Immature natural killer cell (primary cell): ENCODE data around the gene REX1BD. TPM values are rescaled to one million over a fixed set of nuclear protein-coding genes. Genes with fewer than 3 reads are reported as not detected.
A peak's percentile ranks its signal among the peaks of the same experiment; 100 is the strongest.

ENCODE experiments used
- DNase-seq, 3 donors: peaks; one replicate each; pipeline ENCODE4 v3.0.0; 2022; ENCODE audit warnings: mixed read lengths in 1 of 3
- H3K27ac Mint-ChIP-seq, 6 donors: one replicate each; pipeline ENCODE4 v1.8.0; 2020; ENCODE audit warnings: mixed read lengths in 6 of 6, mild to moderate bottlenecking in 5 of 6, inconsistent platforms in 4 of 6, moderate library complexity in 3 of 6
- H3K27me3 Mint-ChIP-seq, 3 donors: one replicate each; pipeline ENCODE4 v1.8.0; 2020 to 2021; ENCODE audit warnings: low read depth in 3 of 3, mild to moderate bottlenecking in 3 of 3, mixed read lengths in 3 of 3, moderate library complexity in 3 of 3, inconsistent platforms in 1 of 3
- H3K36me3 Mint-ChIP-seq, 3 donors: one replicate each; pipeline ENCODE4 v1.8.0; 2020; ENCODE audit warnings: mixed read lengths in 3 of 3, inconsistent platforms in 2 of 3, mild to moderate bottlenecking in 2 of 3
- H3K4me1 Mint-ChIP-seq, 2 donors: one replicate each; pipeline ENCODE4 v1.8.0; 2020; ENCODE audit warnings: inconsistent platforms in 2 of 2, mild to moderate bottlenecking in 2 of 2, mixed read lengths in 2 of 2, moderate library complexity in 1 of 2
- H3K4me3 Mint-ChIP-seq, 5 donors: one replicate each; pipeline ENCODE4 v1.8.0; 2020; ENCODE audit warnings: mild to moderate bottlenecking in 5 of 5, mixed read lengths in 5 of 5, inconsistent platforms in 3 of 5, moderate library complexity in 3 of 5
- H3K9me3 Mint-ChIP-seq, 6 donors: one replicate each; pipeline ENCODE4 v1.8.0; 2020; ENCODE audit warnings: mild to moderate bottlenecking in 6 of 6, mixed read lengths in 6 of 6, inconsistent platforms in 4 of 6, moderate library complexity in 3 of 6
- polyA plus RNA-seq, 3 donors: library from polyadenylated mRNA; unstranded; fragments of 300-500 nt; fragmentation: Illumina TruSeq; gene quantifications; one replicate each; pipeline ENCODE4 v1.2.3, GENCODE V29; 2021

The REX1BD gene
- polyA plus RNA-seq, 3 donors from 2014 or later = 123 to 175 (median 146) TPM

DNA sequence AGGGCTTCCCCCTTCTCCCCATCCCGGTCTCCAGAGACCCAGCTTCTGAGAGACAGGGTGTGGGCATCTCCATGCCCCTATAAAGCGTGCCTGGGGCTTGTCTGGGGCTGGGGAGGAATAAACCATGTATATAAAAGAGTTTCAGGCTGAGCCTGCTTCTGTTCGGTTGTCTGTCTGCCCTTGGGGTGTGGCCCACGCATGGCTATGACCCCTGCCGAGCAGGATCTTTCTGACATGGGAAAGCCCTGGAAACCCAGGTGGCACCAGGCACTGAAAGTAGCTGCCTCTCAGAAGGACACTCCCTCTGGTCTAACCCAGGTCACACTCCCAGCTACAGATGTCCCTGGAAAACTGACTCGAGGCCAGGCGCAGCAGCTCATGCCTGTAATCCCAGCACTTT is 32.3 kb downstream of the REX1BD start:
- no peak overlapping the region for H3K27ac Mint-ChIP-seq
- DNase-seq = no peak
- H3K4me1 Mint-ChIP-seq = no peaks in the 10 kb centered on the region
- H3K4me3 Mint-ChIP-seq = no peak overlapping the region
- no peaks in the 10 kb centered on the region for H3K9me3 Mint-ChIP-seq
- H3K36me3 Mint-ChIP-seq = no peaks in the 10 kb centered on the region
- peaks cover 7 to 12% (median 12%) of the 10 kb centered on the region in 3 donors for H3K27me3 Mint-ChIP-seq

GRCh38 chr19:18626906-18627305 is 38.3 kb downstream of the REX1BD start:
- no peak for DNase-seq
- H3K27ac Mint-ChIP-seq = no peak overlapping the region

DNA sequence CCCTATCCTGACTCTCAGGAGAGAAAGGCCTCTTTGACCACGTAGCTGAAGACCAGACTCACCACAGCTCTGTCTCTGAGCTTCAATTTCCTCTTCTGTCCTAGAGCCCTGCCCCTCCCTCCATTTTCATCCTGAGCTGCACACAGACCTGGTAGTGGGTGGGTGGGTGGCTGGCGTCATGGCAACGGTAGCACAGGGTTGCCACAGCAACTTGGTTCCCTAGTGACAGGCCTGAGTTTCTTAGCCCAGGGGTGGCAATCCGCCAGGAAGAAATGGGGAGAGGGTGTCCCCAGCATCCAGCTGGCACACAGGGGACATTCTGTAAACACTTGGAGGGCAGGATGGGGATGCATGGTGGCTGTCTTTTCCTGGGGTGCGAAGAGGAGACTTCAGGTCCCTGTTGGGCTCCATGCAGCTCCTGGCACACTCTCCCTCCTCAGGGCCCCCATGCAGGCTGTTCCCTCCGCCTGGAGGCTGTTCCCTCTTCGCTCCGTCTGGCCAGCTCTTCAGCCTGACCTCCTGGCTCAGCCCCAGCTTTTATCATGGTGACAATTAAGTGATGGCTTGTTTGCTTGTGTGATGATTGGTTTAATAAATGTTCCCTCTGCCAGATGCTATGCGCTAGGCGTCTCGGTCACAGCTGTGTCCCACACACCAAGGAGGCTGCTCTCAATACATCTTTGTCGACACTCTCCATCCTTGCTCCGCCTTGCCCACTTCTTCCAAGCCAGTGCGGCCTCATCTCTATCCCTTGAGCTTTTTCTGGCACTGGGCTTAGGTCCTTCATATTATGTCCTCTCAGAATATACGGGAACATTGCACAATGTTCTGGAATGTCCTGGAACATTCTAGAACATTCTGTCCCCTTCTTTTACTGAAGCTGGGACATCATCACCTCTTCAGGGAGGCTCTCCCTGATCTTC is 40.8 kb downstream of the REX1BD start:
- no peaks in the 10 kb centered on the region for H3K9me3 Mint-ChIP-seq
- H3K4me1 Mint-ChIP-seq = no peaks in the 10 kb centered on the region
- no peak for DNase-seq
- H3K27ac Mint-ChIP-seq = no peak overlapping the region
- peaks cover 2 to 9% (median 6%) of the 10 kb centered on the region in 3 donors for H3K27me3 Mint-ChIP-seq
- H3K36me3 Mint-ChIP-seq = no peaks in the 10 kb centered on the region
- no peak overlapping the region for H3K4me3 Mint-ChIP-seq

More at GRCh38 chr19:18626906-18627305, 38.3 kb downstream of the REX1BD start:
- H3K9me3 Mint-ChIP-seq = no peaks in the 10 kb centered on the region
- H3K27me3 Mint-ChIP-seq = peaks cover 2 to 8% (median 6%) of the 10 kb centered on the region in 3 donors
- no peaks in the 10 kb centered on the region for H3K4me1 Mint-ChIP-seq
- no peak overlapping the region for H3K4me3 Mint-ChIP-seq
- no peaks in the 10 kb centered on the region for H3K36me3 Mint-ChIP-seq

- Mint-ChIP-seq H3K4me1 (peaks cover 27 to 28% of the 10 kb centered on the region in 2 donors), H3K27ac (no peak overlapping the region), H3K36me3 (no peaks in the 10 kb centered on the region), H3K9me3 (no peaks in the 10 kb centered on the region), H3K27me3 (peaks cover 5 to 9% (median 6%) of the 10 kb centered on the region in 3 donors), H3K4me3 (no peak overlapping the region)
- DNase-seq = no peak
These were observed 44.7 kb downstream of the REX1BD start for GRCh38 chr19:18633321-18633720.

DNA sequence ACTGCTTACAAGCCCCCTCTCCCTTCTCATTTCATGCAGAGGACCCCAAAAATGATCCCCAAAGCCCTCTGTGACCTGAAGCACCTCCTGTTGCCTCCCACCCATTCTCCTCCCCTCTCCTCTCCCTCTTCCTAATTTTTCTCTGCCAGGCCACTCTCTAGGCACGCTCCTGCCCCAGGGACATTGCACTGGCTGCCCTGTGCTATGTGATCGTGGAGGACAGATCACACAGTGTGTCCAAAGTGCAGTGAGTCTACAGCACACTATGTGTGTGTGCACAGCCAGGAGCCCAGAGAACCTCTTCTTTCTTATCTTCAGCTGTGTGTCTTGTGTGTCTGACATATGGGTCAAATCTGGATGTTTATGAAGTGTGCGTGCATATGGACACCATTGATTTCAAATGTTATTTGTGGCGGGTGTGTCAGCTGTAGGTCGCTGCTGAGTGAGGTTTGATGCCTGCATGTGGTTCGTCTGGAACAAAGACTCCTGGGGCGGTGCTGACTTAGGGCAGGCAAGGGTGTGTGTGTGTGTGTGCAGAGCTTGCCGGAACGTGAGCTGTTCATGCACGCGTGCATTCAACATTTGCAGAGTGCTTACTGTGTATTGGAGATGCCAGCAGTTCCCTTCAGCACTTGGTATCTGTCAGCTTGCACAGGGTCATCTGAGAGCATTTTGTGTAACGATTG is 46.2 kb downstream of the REX1BD start:
- Mint-ChIP-seq H3K27ac (peak overlapping the region in 1 of 6 donors; percentile 55), H3K27me3 (peaks cover 2 to 9% (median 3%) of the 10 kb centered on the region in 3 donors), H3K36me3 (no peaks in the 10 kb centered on the region), H3K9me3 (no peaks in the 10 kb centered on the region), H3K4me3 (peak overlapping the region in 4 of 5 donors; percentile 14 to 93 (median 38)), H3K4me1 (peaks cover 27 to 35% of the 10 kb centered on the region in 2 donors)
- no peak for DNase-seq

DNA sequence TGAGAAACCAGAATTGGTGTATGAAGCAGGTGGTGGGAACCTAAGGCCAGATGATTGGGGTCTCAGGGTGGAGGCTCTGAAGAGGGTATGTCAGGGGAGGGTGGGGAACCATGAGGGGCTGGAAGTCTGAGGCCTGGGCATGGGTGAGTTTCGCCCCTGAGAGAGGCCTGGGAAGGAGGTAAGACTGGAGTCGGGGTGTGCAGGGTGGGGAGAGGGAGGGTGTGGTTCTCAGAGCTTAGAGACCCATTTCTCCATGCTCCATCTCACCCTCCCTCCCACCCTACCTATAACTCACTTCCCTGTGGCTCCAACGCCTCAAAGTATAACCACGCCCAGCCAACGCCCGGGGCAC is 47.2 kb downstream of the REX1BD start:
- Mint-ChIP-seq H3K9me3 (no peaks in the 10 kb centered on the region), H3K4me3 (peak overlapping the region; percentile 87 to 93 (median 92))

DNA sequence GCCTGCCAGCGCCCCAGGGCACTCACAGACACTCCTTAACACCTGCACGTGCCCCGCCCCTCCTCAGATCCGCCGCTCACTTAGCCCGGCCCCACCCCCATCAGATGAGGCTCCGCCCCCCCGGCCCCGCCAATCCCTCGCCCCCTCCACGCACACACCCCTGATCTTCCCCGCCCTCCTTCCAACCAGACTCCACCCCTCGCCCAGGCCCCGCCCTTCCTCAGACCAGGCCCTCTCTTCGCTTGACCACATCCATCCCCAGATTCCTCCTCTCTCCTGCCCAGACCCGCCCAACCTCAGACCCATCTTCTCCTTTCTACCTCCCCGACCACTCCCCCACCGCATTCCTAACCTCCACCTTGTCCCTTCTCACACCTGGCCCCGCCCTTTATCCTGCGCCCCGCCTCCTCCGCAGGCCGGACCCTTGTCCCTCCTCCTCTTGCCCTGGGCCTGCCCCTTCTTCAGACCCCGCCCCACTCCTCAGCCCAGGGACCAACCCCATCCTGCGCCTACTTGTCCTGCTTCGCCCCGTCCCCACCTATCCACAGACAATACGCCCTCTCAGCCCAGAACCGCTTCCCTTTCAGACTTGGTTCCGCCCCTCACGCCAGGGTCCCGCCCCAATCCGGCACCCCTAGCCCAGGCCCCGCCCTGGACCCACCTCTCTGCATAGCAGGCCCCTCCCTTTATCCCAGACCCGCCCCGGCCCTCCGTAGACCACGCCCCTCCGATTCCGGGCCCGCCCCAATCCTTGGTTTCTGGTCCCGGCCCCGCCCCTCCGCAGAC is 47.8 kb downstream of the REX1BD start:
- Mint-ChIP-seq H3K4me3 (peak overlapping the region; percentile 87 to 93 (median 92)), H3K9me3 (no peaks in the 10 kb centered on the region), H3K27ac (peak overlapping the region; percentile 48 to 93 (median 90)), H3K27me3 (peaks cover 2 to 9% (median 3%) of the 10 kb centered on the region in 3 donors), H3K4me1 (peaks cover 27 to 38% of the 10 kb centered on the region in 2 donors), H3K36me3 (no peaks in the 10 kb centered on the region)
- peak; percentile 96 to 97 (median 96) for DNase-seq

More for the DNA sequence above, 47.2 kb downstream of the REX1BD start:
- H3K36me3 Mint-ChIP-seq = no peaks in the 10 kb centered on the region
- H3K27me3 Mint-ChIP-seq = peaks cover 2 to 9% (median 3%) of the 10 kb centered on the region in 3 donors
- H3K27ac Mint-ChIP-seq = peak overlapping the region in 3 of 6 donors; percentile 89 to 91 (median 90)
- DNase-seq = no peak
- H3K4me1 Mint-ChIP-seq = peaks cover 27 to 38% of the 10 kb centered on the region in 2 donors

DNA sequence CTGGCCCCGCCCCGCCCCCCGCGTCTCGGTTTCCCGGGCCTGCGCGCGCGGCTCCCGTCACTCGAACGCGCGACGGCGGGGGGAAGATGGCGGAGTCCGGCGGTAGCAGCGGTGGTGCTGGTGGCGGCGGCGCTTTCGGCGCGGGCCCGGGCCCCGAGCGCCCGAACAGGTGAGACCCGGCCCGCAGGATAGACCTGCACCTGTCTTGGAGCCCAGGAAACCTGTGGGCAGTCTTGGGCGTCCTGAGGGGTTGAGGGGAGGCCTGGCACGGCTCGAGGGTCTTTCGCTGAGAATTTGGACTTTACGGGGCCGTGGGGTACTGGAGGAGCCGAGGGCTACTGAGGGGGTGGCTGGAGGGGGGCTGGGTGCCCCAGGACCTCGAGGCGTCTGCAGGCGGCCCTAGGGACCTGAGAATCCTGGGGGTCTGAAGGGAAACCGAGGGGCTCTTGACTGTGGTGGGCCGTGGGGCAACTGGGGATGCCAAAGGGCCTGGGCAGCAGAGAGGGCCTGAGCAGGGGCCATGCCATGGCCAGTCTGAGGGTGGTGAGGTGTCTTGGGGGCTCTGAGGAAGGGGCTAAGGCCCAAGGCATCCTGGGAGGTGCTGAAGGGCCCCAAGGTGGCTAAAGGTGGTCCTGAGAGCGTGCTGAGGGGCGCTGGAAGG is 48.5 kb downstream of the REX1BD start, which contains the start of gene KLHL26:
Gene KLHL26, plus strand, starts transcription at position 60 of the 661 bp plus-strand sequence. Its CDS starts 27 bp downstream, at position 87.
- DNase-seq = no peak

GRCh38 chr19:18637673-18638630 is 49.4 kb downstream of the REX1BD start:
- no peak for DNase-seq
- Mint-ChIP-seq H3K4me1 (peaks cover 27 to 38% of the 10 kb centered on the region in 2 donors), H3K9me3 (no peaks in the 10 kb centered on the region), H3K27me3 (peaks cover 2 to 9% (median 3%) of the 10 kb centered on the region in 3 donors), H3K36me3 (no peaks in the 10 kb centered on the region), H3K27ac (peak overlapping the region; percentile 75 to 93 (median 86)), H3K4me3 (peak overlapping the region; percentile 80 to 93 (median 90))

More for the DNA sequence above, 48.5 kb downstream of the REX1BD start, which contains the start of gene KLHL26:
- Mint-ChIP-seq H3K4me1 (peaks cover 27 to 38% of the 10 kb centered on the region in 2 donors), H3K9me3 (no peaks in the 10 kb centered on the region), H3K27me3 (peaks cover 2 to 9% (median 3%) of the 10 kb centered on the region in 3 donors), H3K4me3 (peak within 1 kb of the TSS; percentile 87 to 93 (median 92)), H3K27ac (peak within 1 kb of the TSS; percentile 78 to 93 (median 90)), H3K36me3 (no peaks in the 10 kb centered on the region)

GRCh38 chr19:18639706-18640243 is 51.2 kb downstream of the REX1BD start:
- Mint-ChIP-seq H3K4me1 (peaks cover 30 to 46% of the 10 kb centered on the region in 2 donors), H3K9me3 (no peaks in the 10 kb centered on the region), H3K27me3 (peaks cover 0 to 7% (median 1%) of the 10 kb centered on the region in 3 donors), H3K36me3 (no peaks in the 10 kb centered on the region), H3K27ac (no peak overlapping the region), H3K4me3 (peak overlapping the region in 2 of 5 donors; percentile 4 to 30)
- no peak for DNase-seq
